ENCODE data around the gene TXNDC11.

TXNDC11 gene

GRCh38 chr16:11717811-11718210, 24.8 kb downstream of the TXNDC11 start:
- DNase-seq: no peak

GRCh38 chr16:11716336-11716735, 26.3 kb downstream of the TXNDC11 start:
- DNase-seq: no peak

GRCh38 chr16:11715246-11715947, 27.3 kb downstream of the TXNDC11 start:
- no peak for DNase-seq

- DNase-seq: no peak
Observed at GRCh38 chr16:11712122-11712521, 30.5 kb downstream of the TXNDC11 start.

- no peak for DNase-seq
Observed at GRCh38 chr16:11711662-11712061, 31.0 kb downstream of the TXNDC11 start.

- DNase-seq: no peak
Observed at GRCh38 chr16:11708421-11708820, 34.2 kb downstream of the TXNDC11 start.

GRCh38 chr16:11707679-11708197, 34.9 kb downstream of the TXNDC11 start:
- no peak for DNase-seq

GRCh38 chr16:11706180-11706742, 36.4 kb downstream of the TXNDC11 start:
- no peak for DNase-seq

GRCh38 chr16:11705311-11706025, 37.2 kb downstream of the TXNDC11 start:
- DNase-seq: no peak

GRCh38 chr16:11700264-11701029, 42.2 kb downstream of the TXNDC11 start:
- DNase-seq: no peak

GRCh38 chr16:11699234-11699894, 43.3 kb downstream of the TXNDC11 start:
- DNase-seq: no peak

- no peak for DNase-seq
Observed at GRCh38 chr16:11698271-11698689, 44.4 kb downstream of the TXNDC11 start.

GRCh38 chr16:11697319-11697718, 45.3 kb downstream of the TXNDC11 start:
- no peak for DNase-seq

- DNase-seq: no peak
Observed at GRCh38 chr16:11696266-11697012, 46.2 kb downstream of the TXNDC11 start.

- DNase-seq: no peak
Observed at GRCh38 chr16:11692651-11693050, 50.0 kb downstream of the TXNDC11 start.

GRCh38 chr16:11692171-11692570, 50.5 kb downstream of the TXNDC11 start:
- no peak for DNase-seq

GRCh38 chr16:11691771-11692170, 50.9 kb downstream of the TXNDC11 start:
- DNase-seq: no peak

GRCh38 chr16:11691235-11691634, 51.4 kb downstream of the TXNDC11 start:
- DNase-seq: no peak

GRCh38 chr16:11689031-11689840, 53.4 kb downstream of the TXNDC11 start:
- no peak for DNase-seq

GRCh38 chr16:11688520-11688886, 54.2 kb downstream of the TXNDC11 start:
- no peak for DNase-seq
